Gastrocnemius medialis (tissue), 4 donors: Measurements from ENCODE around the gene PLD2.

ENCODE experiments used
- CTCF ChIP-seq, 5 experiments: fragments of 450-650 bp in 3 of 5; fragments of 200-600 bp in 2 of 5; sonication (generic) in 2 of 5; IDR thresholded peaks in 4 of 5; conservative IDR thresholded peaks in 1 of 5; 1 replicate in 4 of 5; 2 replicates in 1 of 5; pipeline ENCODE4 v1.5.1; 2016 to 2019; ENCODE audit warnings: antibody characterized with exemption in 5 of 5, mild to moderate bottlenecking in 3 of 5, moderate library complexity in 3 of 5
- POLR2A ChIP-seq, 2 donors: fragments of 450-650 bp; IDR thresholded peaks; one replicate each; pipeline ENCODE4 v1.6.1; 2017; ENCODE audit warnings: antibody characterized with exemption in 2 of 2, mild to moderate bottlenecking in 2 of 2, moderate library complexity in 2 of 2

- TF ChIP-seq CTCF (IDR thresholded peaks at IDR 0.05 in 4 of 5, conservative IDR thresholded peaks at IDR 0.05 in 1 of 5) (no peak), POLR2A (IDR thresholded peaks at IDR 0.05) (no peak)
These were observed 42.4 kb upstream of the PLD2 start for GRCh38 chr17:4764595-4764994.
